A549 treated with RU486 at 1 μM for 4 hours (cell line): ENCODE results near the gene TSN. TPM values are rescaled to one million over a fixed set of nuclear protein-coding genes. Genes with fewer than 3 reads are reported as not detected.

Experiments used
- total RNA-seq: library from RNA; stranded (reverse); fragments of 200-300 nt; extraction: Qiagen RNA extraction; gene quantifications from 5 replicates; pipeline ENCODE4 v1.2.3, GENCODE V29; 2022; ENCODE audit warnings: low read depth

TSN gene
- total RNA-seq = 59.4 to 68.9 TPM (median 65.1 TPM) in 5 replicates

GRCh38 chr2:121755237-121756111 is at the start of gene TSN:
Gene TSN (plus strand): TSS chr2:121755651. CDS start chr2:121755780, 129 bp downstream.

GRCh38 chr2:121736462-121737336 is 18.8 kb upstream of the TSN start, which contains the start of gene NIFK:
Gene NIFK (minus strand): TSS chr2:121736875. CDS start chr2:121736850, 25 bp downstream.

Other genes with a start within 250 kb of the TSN start
- gene RNU4ATAC, start 224.8 kb upstream of the TSN start, total RNA-seq = not detected in 5 replicates
- 10.2 to 17.6 TPM (median 16.7 TPM) in 5 replicates for gene CLASP1, start 106.2 kb upstream of the TSN start, total RNA-seq
- 60.4 to 81.3 TPM (median 70.5 TPM) in 5 replicates for gene NIFK, start 18.8 kb upstream of the TSN start, total RNA-seq